WTC11 (cell line): Measurements from ENCODE around the gene LRIG1. TPM values are rescaled to one million over a fixed set of nuclear protein-coding genes. Genes with fewer than 3 reads are reported as not detected.

Source experiments
- ATAC-seq: fragments of 200-7000 bp; cut with Tn5 transposase; 2 replicates; pipeline ENCODE4 v1.10.0; 2021; ENCODE audit warnings: mild to moderate bottlenecking, moderate library complexity
- CTCF ChIA-PET: fragments of 300-600 bp; sonication (Branson Sonifier 250); formaldehyde crosslinking; loops from one replicate; lab custom pipeline; 2021; ENCODE audit warnings: antibody characterized with exemption; lab: Charles Lee
- POLR2A ChIA-PET: fragments of 350-600 bp; sonication (Branson Sonifier 250); formaldehyde crosslinking; loops from one replicate; lab custom pipeline; 2021; ENCODE audit warnings: antibody characterized with exemption; lab: Charles Lee
- DNase-seq: peaks from one replicate; pipeline ENCODE4 v3.0.0; 2021; ENCODE audit warnings: low spot score
- H3K27ac Mint-ChIP-seq: 2 replicates; pipeline ENCODE4 v1.8.0; 2021; ENCODE audit warnings: mixed read lengths
- H3K27me3 Mint-ChIP-seq: 2 replicates; pipeline ENCODE4 v1.8.0; 2021; ENCODE audit warnings: low read depth, mild to moderate bottlenecking, moderate library complexity, mixed read lengths
- H3K36me3 Mint-ChIP-seq: 2 replicates; pipeline ENCODE4 v1.8.0; 2021; ENCODE audit warnings: mixed read lengths
- H3K4me1 Mint-ChIP-seq: 2 replicates; pipeline ENCODE4 v1.8.0; 2022; ENCODE audit warnings: mixed read lengths
- H3K4me3 Mint-ChIP-seq: 2 replicates; pipeline ENCODE4 v1.8.0; 2021; ENCODE audit warnings: mild to moderate bottlenecking, moderate library complexity, mixed read lengths
- H3K9me3 Mint-ChIP-seq: 2 replicates; pipeline ENCODE4 v1.8.0; 2021; ENCODE audit warnings: mixed read lengths
- AFF4 ChIP-seq: sonication (generic); formaldehyde crosslinking; IDR thresholded peaks from 2 replicates; pipeline ENCODE4 v1.8.1; 2023; ENCODE audit warnings: mild to moderate bottlenecking, missing genetic modification reagents, borderline replicate concordance
- CTCF ChIP-seq: fragments of 200-600 bp; IDR thresholded peaks from 2 replicates; pipeline ENCODE4 v1.8.0; 2022; ENCODE audit warnings: antibody characterized with exemption
- FOXJ3 ChIP-seq: sonication (generic); formaldehyde crosslinking; IDR thresholded peaks from 2 replicates; pipeline ENCODE4 v1.9.0; 2021; ENCODE audit warnings: missing genetic modification reagents, mild to moderate bottlenecking, borderline replicate concordance
- FOXP4 ChIP-seq: sonication (generic); formaldehyde crosslinking; IDR thresholded peaks from 2 replicates; pipeline ENCODE4 v1.8.0; 2022; ENCODE audit warnings: mild to moderate bottlenecking, missing genetic modification reagents
- GABPB1 ChIP-seq: sonication (generic); formaldehyde crosslinking; IDR thresholded peaks from 2 replicates; pipeline ENCODE4 v1.8.1; 2023; ENCODE audit warnings: mild to moderate bottlenecking, missing genetic modification reagents
- GRHL2 ChIP-seq: fragments of 250-450 bp; sonication (Bioruptor Pico); IDR thresholded peaks from 2 replicates; pipeline ENCODE4 v1.8.0; 2022; ENCODE audit warnings: mild to moderate bottlenecking, moderate library complexity; ENCODE audit not compliant: insufficient replicate concordance, severe bottlenecking
- IRF1 ChIP-seq: sonication (generic); formaldehyde crosslinking; IDR thresholded peaks from 2 replicates; pipeline ENCODE4 v1.8.0; 2023; ENCODE audit warnings: missing genetic modification reagents
- IRF2 ChIP-seq: sonication (generic); formaldehyde crosslinking; IDR thresholded peaks from 2 replicates; pipeline ENCODE4 v1.8.0; 2022; ENCODE audit warnings: low read depth, missing genetic modification reagents, borderline replicate concordance
- MAX ChIP-seq: sonication (generic); formaldehyde crosslinking; IDR thresholded peaks from 2 replicates; pipeline ENCODE4 v1.8.0; 2022; ENCODE audit warnings: mild to moderate bottlenecking, missing genetic modification reagents
- PRRX2 ChIP-seq: fragments of 250-450 bp; sonication (Bioruptor Pico); IDR thresholded peaks from 2 replicates; pipeline ENCODE4 v1.8.0; 2021; ENCODE audit warnings: mild to moderate bottlenecking
- ZBTB21 ChIP-seq: sonication (generic); formaldehyde crosslinking; IDR thresholded peaks from 2 replicates; pipeline ENCODE4 v1.8.1; 2023; ENCODE audit warnings: mild to moderate bottlenecking, missing genetic modification reagents, borderline replicate concordance
- ZNF263 ChIP-seq: sonication (generic); formaldehyde crosslinking; IDR thresholded peaks from 2 replicates; pipeline ENCODE4 v1.8.1; 2022; ENCODE audit warnings: low read depth, mild to moderate bottlenecking, moderate library complexity, missing genetic modification reagents
- ZNF423 ChIP-seq: fragments of 250-450 bp; sonication (Bioruptor Pico); IDR thresholded peaks from 2 replicates; pipeline ENCODE4 v2.1.2; 2022; ENCODE audit warnings: mild to moderate bottlenecking, moderate library complexity
- ZNF512 ChIP-seq: sonication (generic); formaldehyde crosslinking; IDR thresholded peaks from 2 replicates; pipeline ENCODE4 v1.8.1; 2022; ENCODE audit warnings: missing genetic modification reagents, borderline replicate concordance
- total RNA-seq: library from RNA; stranded (reverse); gene quantifications from 3 replicates; pipeline ENCODE4 v1.2.3, GENCODE V29; 2021

LRIG1 gene
- total RNA-seq, 1 experiment from 2014 or later = 105 TPM

- TF ChIP-seq IRF1 (no peak), ZNF512 (no peak), CTCF (no peak), FOXP4 (CRISPR knock-in tag) (no peak), FOXJ3 (no peak), MAX (CRISPR knock-in tag) (no peak), ZNF263 (no peak)
- TF ChIP-seq, all 79 proteins: peak for 0
These were observed 74.7 kb downstream of the LRIG1 start (continued) for GRCh38 chr3:66426135-66426534.

GRCh38 chr3:66425576-66426114 is 75.2 kb downstream of the LRIG1 start:
- peaks cover 48% of the 10 kb centered on the region for H3K36me3 Mint-ChIP-seq
- H3K4me1 Mint-ChIP-seq = peaks cover 58% of the 10 kb centered on the region
- no peak overlapping the region; the same call in 1 of the 2 replicates for H3K27ac Mint-ChIP-seq
- H3K27me3 Mint-ChIP-seq = peaks cover 6% of the 10 kb centered on the region
- DNase-seq (no peak), ATAC-seq (no peak)
- H3K4me3 Mint-ChIP-seq = no peak overlapping the region
- POLR2A ChIA-PET = no interaction called here
- CTCF ChIA-PET = interaction anchor here (1.1 kb wide), 1 partner anchor 213 kb away, joined by 3 read pairs; no protein-coding TSS in a partner anchor
- peaks cover 33% of the 10 kb centered on the region for H3K9me3 Mint-ChIP-seq
- TF ChIP-seq PRRX2 (no peak), AFF4 (CRISPR knock-in tag) (no peak), FOXP4 (CRISPR knock-in tag) (no peak), ZBTB21 (CRISPR knock-in tag) (no peak), ZNF512 (no peak), ZNF423 (no peak), IRF2 (CRISPR knock-in tag) (no peak), GABPB1 (CRISPR knock-in tag) (no peak), GRHL2 (CRISPR knock-in tag) (no peak)
